HL-60 (cell line): ENCODE results near the gene USP50.

Experiments used
- DNase-seq, 2 experiments: peaks; one replicate each; pipeline ENCODE4 v3.0.0-alpha.2; 2010 to 2020; ENCODE audit warnings: low read depth in 1 of 2, low spot score in 1 of 2
- H3K27ac ChIP-seq: fragments of 250-450 bp; sonication (Bioruptor Pico); replicated peaks from 2 replicates; pipeline ENCODE4 v1.5.1; 2020; ENCODE audit warnings: mild to moderate bottlenecking, moderate library complexity
- H3K27me3 ChIP-seq: fragments of 250-450 bp; sonication (Bioruptor Pico); 2 replicates; pipeline ENCODE4 v1.5.1; 2021; ENCODE audit warnings: mild to moderate bottlenecking, moderate library complexity; ENCODE audit not compliant: insufficient read depth, poor library complexity, severe bottlenecking
- H3K4me3 ChIP-seq: replicated peaks from 2 replicates; pipeline ENCODE4 v1.5.1; 2011; ENCODE audit warnings: mild to moderate bottlenecking, control low read depth, low read length; ENCODE audit not compliant: insufficient read depth
- GABPA ChIP-seq: IDR thresholded peaks from 2 replicates; pipeline ENCODE4 v1.6.1; 2012; ENCODE audit warnings: low read depth
- POLR2AphosphoS5 ChIP-seq: IDR thresholded peaks from 2 replicates; pipeline ENCODE4 v1.6.1; 2012; ENCODE audit warnings: low read depth
- REST ChIP-seq: IDR thresholded peaks from 2 replicates; pipeline ENCODE4 v1.6.1; 2012; ENCODE audit warnings: low read depth; ENCODE audit not compliant: insufficient replicate concordance
- SPI1 ChIP-seq: IDR thresholded peaks from 2 replicates; pipeline ENCODE4 v1.6.1; 2012; ENCODE audit warnings: low read depth, mild to moderate bottlenecking, borderline replicate concordance
- TF ChIP-seq, protein P1 (sequence below): IDR thresholded peaks from one replicate; pipeline ENCODE4 v1.5.1; 2011; ENCODE audit warnings: low read length, control low read depth, inconsistent platforms; ENCODE audit not compliant: insufficient read depth

Gene USP50

GRCh38 chr15:50544368-50544767, 2.1 kb downstream of the USP50 start:
- H3K27me3 ChIP-seq, result no peaks in the 10 kb centered on the region
- H3K27ac ChIP-seq, result no peak overlapping the region
- H3K4me3 ChIP-seq, result no peak overlapping the region
- DNase-seq, result no peak
- TF ChIP-seq SPI1 (no peak), REST (no peak), POLR2AphosphoS5 (no peak), GABPA (no peak)
- TF ChIP-seq, protein P1, sequence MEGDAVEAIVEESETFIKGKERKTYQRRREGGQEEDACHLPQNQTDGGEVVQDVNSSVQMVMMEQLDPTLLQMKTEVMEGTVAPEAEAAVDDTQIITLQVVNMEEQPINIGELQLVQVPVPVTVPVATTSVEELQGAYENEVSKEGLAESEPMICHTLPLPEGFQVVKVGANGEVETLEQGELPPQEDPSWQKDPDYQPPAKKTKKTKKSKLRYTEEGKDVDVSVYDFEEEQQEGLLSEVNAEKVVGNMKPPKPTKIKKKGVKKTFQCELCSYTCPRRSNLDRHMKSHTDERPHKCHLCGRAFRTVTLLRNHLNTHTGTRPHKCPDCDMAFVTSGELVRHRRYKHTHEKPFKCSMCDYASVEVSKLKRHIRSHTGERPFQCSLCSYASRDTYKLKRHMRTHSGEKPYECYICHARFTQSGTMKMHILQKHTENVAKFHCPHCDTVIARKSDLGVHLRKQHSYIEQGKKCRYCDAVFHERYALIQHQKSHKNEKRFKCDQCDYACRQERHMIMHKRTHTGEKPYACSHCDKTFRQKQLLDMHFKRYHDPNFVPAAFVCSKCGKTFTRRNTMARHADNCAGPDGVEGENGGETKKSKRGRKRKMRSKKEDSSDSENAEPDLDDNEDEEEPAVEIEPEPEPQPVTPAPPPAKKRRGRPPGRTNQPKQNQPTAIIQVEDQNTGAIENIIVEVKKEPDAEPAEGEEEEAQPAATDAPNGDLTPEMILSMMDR, result no peak

DNA sequence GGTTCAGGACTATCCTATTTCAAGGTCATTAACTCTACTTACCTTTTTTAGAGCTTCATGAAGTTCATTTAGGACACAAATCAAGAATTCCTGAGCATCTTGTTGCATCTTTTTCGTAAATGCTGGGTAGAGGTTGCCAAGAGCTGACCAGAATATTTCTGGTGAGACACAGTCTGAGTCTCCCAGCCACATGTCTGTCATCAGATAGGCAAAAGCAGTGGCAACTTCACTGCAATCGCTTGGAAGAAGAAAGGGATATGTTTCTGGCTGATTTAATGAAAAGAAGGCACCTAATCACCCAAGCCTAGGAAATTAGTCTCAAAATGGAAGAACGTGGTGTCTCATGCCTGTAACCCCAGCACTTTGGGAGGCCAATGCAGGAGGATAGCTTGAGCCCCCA, 2.9 kb downstream of the USP50 start:
- H3K27me3 ChIP-seq, result no peaks in the 10 kb centered on the region
- DNase-seq, result no peak
- no peak overlapping the region for H3K27ac ChIP-seq
- no peak overlapping the region for H3K4me3 ChIP-seq
- TF ChIP-seq POLR2AphosphoS5, result no peak
- TF ChIP-seq GABPA, result no peak
- no peak for TF ChIP-seq REST

DNA sequence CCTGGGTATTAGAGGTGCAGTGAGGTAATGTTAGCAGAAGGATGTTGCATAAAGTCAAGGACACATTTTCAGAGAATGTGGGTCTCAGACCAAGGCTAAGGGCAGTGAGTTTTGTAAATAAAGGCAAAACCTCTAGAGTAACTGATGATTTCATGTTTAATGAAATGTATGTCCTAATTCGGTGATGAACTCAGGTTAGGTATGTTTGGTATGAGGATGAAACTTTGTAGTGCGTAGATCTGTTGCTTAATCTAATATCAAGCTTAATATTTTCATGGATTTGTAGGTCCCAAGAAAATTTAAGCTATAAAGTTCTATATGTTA, 3.6 kb downstream of the USP50 start:
- no peak overlapping the region for H3K27ac ChIP-seq
- no peak overlapping the region for H3K4me3 ChIP-seq
- DNase-seq, result no peak
- no peaks in the 10 kb centered on the region for H3K27me3 ChIP-seq
- TF ChIP-seq, protein P1, result no peak
- TF ChIP-seq GABPA, result no peak
- no peak for TF ChIP-seq REST
- TF ChIP-seq POLR2AphosphoS5, result no peak

- H3K27me3 ChIP-seq, result no peaks in the 10 kb centered on the region
- DNase-seq, result no peak
- TF ChIP-seq SPI1, result no peak
- TF ChIP-seq POLR2AphosphoS5, result no peak
- no peak for TF ChIP-seq REST
- TF ChIP-seq, protein P1, result no peak
- no peak for TF ChIP-seq GABPA
- no peak overlapping the region for H3K27ac ChIP-seq
- no peak overlapping the region for H3K4me3 ChIP-seq
These were observed 14.7 kb downstream of the USP50 start for GRCh38 chr15:50531766-50532165.
